Fibroblast of pulmonary artery (primary cell): ENCODE measurements around the gene IGSF5.

Experiments used
- DNase-seq: peaks from one replicate; pipeline ENCODE4 v3.0.0-alpha.2; 2010; ENCODE audit warnings: low read depth
- H3K4me3 ChIP-seq: replicated peaks from 2 replicates; pipeline ENCODE4 v1.5.1; 2011; ENCODE audit warnings: low read depth, mild to moderate bottlenecking, control low read depth, low read length, moderate library complexity
- CTCF ChIP-seq: IDR thresholded peaks from 2 replicates; pipeline ENCODE4 v1.5.1; 2011; ENCODE audit warnings: mild to moderate bottlenecking, control low read depth, low read length, inconsistent platforms; ENCODE audit errors: missing control alignments

The IGSF5 gene

GRCh38 chr21:39849014-39849655 lies 104.2 kb downstream of the IGSF5 start:
- DNase-seq = no peak
- H3K4me3 ChIP-seq = no peak overlapping the region
- TF ChIP-seq CTCF = no peak

- TF ChIP-seq CTCF = no peak
- DNase-seq = no peak
- H3K4me3 ChIP-seq = no peak overlapping the region
These were observed 105.3 kb downstream of the IGSF5 start for GRCh38 chr21:39850333-39850732.

- no peak for TF ChIP-seq CTCF
- no peak overlapping the region for H3K4me3 ChIP-seq
- DNase-seq = no peak
These were observed 106.1 kb downstream of the IGSF5 start for GRCh38 chr21:39851002-39851618.
